Skin of body (tissue), 2 donors: ENCODE measurements around the gene IL7R. TPM values are rescaled to one million over a fixed set of nuclear protein-coding genes. Genes with fewer than 3 reads are reported as not detected.

Experiments
- DNase-seq: peaks from one replicate; lab custom pipeline; 2025; lab: John Stamatoyannopoulos, UW
- total RNA-seq: library from RNA; depleted of rRNA; stranded (reverse); fragments of >200 nt; gene quantifications from one replicate; pipeline ENCODE4 v1.2.3, GENCODE V29; 2014

Gene IL7R, protein sequence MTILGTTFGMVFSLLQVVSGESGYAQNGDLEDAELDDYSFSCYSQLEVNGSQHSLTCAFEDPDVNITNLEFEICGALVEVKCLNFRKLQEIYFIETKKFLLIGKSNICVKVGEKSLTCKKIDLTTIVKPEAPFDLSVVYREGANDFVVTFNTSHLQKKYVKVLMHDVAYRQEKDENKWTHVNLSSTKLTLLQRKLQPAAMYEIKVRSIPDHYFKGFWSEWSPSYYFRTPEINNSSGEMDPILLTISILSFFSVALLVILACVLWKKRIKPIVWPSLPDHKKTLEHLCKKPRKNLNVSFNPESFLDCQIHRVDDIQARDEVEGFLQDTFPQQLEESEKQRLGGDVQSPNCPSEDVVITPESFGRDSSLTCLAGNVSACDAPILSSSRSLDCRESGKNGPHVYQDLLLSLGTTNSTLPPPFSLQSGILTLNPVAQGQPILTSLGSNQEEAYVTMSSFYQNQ
- total RNA-seq, result 2.0 TPM

DNA sequence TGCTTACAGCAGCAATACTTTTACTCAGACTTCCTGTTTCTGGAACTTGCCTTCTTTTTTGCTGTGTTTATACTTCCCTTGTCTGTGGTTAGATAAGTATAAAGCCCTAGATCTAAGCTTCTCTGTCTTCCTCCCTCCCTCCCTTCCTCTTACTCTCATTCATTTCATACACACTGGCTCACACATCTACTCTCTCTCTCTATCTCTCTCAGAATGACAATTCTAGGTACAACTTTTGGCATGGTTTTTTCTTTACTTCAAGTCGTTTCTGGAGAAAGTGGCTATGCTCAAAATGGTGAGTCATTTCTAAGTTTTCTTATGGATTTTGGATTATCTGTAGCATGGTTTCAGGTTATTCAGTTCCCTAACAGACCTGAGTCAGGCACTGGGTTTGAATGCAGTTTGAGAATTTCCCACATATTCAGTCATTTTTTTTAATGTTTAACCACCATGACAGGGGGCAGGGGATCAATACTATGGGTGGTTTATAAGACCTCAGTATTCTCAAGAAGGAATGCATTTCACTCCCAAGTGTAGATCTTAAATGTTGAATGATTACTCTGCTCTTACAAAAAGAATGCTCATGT lies at the start of gene IL7R:
Gene IL7R (plus strand): TSS at position 127 of the 587 bp plus-strand sequence. CDS start 87 bp downstream, at position 214.
- no peak for DNase-seq

DNA sequence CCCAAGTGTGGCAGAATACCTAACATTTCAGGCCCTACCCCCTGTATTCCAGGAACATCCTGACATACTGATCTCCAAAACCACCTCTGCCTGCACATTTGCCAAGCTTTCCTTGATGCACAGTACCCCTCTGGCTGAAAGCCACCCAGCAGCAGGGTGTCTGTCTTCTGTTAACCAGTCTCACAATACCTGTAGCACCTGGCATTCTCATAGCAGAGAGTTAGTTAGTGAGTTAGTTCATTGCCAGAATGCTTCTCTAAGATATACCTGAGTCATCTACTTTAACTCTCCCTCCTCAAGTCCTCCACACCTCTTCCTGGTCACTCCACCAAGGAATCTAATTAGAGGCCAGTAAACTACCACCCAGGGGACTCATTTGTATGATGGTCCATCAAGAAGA lies 46.1 kb upstream of the IL7R start:
- DNase-seq, result no peak

DNA sequence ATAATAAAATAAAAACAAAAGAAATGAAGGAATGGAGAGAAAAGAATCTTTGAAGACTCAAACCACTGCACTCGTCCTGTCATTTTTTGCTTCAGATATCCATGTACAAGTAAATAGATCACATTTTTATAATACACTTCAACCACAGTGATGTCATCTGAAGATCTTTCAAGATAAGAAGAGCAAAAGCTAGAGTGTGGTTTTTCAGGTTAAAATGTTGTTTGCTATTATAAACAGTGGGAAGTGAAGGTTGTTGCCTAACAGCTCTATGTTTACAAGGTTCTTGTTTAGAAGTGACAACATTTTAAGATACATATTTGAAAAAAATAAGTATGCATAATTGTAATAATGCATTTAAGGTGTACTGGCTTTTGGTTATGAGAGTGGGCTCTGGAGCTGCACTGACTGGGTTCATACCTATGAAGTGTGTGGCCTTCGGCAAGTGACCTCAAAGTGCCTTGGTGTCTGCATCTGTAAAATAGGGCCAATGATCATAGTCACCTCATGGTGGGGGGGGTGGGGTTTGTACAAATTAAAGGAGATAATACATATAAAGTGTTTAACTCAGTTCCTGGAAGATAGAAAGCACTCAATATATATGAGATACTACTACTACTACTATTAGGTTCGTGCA lies 45.5 kb upstream of the IL7R start:
- no peak for DNase-seq

DNA sequence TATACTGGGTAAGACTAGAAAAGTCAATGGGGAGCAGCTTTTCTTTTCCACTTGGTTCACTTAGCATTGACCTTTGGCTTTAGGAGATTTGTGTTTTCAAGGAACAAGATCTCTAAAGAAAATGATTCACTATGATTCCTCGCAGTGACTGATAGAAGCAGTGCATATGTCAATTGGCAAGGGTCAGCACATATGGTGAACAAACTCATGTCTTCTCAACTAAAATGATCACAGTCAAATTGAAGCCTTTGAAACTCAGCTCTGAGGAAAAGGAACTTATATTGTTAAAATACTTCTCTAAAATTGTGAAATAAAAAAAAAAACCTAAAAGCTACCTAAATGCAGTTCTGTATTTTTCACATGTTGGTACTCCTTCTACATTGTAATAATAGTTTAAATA lies 43.2 kb upstream of the IL7R start:
- no peak for DNase-seq

DNA sequence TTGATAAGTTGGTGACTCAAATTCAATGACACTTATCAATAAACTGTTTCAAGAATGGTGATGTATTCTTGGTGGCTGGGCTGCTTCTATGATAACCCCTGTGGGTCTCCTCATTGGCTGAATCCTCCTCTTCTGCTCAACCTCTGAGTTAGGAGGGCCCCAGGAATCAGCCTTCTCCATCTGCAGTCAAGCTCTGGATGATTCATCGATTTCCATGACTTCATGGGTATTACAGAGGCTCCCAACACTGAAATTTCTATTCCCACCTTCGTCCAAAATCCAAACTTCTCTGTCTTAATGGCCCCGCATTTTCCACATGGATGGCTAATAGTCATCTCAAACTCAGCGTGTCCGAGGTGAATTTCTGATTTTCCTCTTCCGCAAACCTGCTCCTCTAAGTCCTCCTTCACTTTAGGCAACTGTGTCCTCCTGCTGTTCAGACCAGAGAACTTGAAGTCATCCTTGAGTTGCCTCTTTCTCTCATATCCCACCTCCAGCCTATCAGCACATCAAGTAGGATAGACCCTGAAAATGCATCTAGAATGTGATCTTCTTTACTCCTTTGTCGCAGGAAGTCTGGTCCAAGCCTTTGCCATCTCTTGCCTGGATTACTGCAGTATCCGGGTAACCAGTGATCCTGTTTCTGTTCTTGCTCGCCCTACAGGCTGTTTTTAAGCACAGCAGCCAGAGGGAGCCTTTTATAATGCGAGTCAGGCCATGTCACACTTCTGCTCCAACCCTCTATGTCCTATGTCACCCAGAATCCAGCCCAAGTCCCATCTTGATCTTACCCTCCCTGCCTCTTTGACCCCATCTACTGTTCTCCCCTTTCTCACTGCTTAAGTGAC lies 41.4 kb upstream of the IL7R start:
- DNase-seq, result no peak

DNA sequence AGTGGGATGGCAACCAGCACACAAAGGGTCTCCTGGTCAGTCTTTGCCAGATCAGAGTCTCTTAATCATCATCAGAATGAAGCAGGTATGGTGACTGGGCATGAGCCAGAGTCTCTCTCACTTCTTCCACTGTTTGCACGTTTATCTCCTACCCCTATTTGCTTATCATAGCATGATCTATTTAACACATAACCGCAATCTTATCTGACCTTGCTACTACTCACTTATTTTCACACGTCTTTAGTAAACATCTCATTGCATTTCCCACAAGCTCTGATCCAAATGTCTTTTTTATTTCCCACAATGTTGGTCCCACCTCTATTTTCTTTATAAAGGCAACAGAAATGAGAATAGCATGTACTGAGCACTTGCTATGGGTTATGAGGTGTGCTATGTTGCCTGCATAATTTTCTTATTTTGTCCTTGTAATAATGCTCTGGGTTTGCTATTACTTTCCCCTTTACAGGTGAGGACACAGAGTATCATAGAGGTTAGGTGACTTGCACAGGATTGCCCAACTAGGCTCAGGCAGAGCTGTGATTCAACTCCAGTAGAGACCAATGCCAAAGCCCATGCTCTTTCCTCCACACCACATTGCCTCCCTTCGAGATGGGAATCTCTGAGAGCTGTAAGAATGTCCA lies 39.7 kb upstream of the IL7R start:
- DNase-seq, result no peak

DNA sequence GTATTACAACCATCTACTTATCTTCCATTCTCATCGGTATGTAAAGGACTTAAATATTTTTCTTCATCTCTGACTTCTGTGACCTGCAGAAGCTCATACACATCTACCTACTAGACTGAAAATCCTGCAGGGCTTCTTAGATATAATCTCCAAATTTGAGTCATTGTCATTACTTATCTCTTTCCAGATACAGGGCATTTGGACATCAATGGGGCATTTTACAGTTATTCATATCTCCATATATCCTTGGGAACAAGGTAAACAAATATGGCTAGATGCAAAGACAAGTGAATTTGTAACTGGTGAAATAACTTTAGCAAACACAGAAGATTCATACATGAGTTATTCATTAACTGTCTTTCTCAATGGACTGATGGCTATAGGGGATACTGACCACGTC lies 37.7 kb upstream of the IL7R start:
- no peak for DNase-seq

DNA sequence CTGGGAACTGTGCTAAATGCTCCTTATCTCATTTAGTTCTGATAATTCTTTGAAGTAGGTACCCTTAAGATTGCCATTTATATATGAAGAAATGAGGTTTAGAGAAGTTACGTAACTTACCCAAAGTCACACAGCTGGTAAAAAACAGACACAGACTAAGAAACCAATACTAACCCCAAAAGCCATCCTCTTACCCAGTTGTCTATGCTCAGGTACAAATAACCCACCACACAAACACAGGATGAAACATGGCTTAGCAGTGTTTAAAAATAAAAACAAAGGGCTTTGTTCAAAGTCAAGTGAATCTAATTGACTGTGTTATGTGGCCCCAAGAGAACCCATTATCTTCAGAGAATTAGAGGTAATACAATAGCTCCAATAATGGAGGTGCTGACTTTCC lies 37.0 kb upstream of the IL7R start:
- DNase-seq, result no peak

DNA sequence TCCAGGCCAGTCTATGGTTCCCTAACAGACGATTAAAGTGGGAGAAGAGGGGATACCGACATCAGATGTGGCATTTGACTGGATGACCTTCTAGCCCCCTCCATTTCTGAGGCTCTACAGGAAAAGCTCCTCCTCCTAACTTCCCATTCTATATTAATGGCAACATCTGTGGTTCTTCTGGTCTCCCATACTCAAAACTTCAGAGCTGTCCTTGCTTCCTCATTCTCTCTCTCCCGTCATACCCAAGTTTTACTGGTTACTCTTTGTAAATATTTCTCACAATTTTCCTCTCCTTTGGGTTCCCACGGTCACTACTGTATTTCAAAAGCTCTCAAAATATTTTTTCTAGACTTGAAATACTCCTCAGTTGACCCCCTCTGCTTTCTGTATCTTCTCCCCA lies 36.0 kb upstream of the IL7R start:
- no peak for DNase-seq

DNA sequence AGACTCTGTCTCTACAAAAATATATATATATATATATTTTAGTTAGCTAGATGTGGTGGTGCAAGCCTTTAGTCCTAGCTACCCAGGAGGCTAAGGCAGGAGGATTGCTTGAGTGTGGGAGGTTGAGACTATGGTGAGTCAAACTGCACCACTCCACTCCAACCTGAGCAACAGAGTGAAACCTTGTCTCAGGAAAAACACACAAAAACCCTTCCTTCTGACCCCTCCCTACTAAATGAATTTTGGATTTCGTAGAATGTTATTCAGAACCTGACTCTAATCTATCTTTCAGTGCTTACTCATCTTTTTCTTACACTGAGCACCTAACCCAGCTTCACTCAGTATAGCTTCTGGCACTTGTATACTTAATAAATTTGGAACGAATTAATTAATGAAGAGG lies 35.2 kb upstream of the IL7R start:
- DNase-seq, result no peak

DNA sequence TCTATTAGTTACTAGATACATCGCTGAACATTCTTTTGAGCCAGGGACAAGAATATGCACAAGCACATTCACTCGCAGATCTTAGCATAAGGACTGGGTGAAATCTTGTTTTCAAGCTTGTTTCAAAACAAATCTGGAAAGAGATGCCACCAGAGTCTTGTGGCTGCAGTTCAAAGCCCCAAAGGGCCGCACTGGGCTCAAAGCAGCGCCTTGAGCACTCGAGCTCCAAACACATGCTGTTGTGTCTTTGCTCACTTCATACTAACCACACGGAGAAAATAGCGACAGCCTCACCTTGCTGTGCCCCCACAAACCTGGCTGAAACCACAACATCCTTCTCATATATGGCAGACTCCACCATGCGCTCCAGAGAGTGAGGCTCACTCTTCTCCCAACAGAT lies 34.2 kb upstream of the IL7R start:
- no peak for DNase-seq

DNA sequence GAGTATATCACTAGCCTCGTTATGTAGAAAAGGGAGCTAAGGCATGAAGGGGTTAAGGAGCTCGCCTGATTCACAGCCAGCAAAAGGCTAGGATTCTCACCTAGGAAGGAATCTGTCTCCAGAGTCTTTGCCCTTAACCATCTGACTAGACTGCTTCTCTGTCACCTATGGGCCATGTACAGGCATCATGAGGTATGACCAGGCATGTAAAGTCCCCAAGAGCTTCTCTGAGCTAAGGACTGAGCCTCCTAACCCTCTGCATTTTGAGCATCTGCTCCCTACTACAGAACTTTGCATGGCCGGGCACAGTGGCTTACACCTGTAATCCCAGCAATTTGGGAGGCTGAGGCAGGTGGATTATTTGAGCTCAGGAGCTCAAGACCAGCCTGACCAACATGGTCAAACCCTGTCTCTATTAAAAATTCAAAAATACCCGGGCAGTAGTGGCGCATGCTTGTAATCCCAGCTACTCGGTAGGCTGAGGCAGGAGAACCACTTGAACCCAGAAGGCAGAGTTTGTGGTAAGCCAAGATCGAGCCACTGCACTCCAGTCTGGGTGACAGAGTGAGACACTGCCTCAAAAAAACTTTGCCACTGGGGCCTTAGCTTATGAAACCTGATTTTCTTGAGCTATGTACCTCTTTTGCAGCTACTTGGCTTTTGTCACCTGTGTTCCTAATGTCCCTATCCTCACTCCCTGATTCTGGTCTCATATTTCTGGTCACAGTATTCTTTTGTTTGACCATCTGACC lies 33.2 kb upstream of the IL7R start:
- DNase-seq, result no peak

DNA sequence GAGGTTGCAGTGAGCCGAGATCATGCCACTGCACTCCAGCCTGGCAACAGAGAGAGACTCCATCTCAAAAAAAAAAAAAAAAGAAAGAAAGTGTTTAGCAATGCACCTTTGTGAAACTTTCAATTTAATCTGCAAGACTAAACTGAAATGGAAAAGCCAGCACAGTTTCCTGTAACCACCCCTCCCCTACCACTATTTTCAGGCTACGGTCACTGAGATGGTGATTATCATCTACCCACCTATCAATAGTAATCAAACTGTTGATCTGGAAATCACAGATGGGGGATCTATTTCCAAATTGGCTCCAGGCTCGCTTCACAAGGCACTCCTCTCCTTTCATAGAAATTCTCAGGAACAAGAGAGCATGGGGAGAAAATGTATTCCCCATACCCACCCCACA lies 30.6 kb upstream of the IL7R start:
- no peak for DNase-seq

DNA sequence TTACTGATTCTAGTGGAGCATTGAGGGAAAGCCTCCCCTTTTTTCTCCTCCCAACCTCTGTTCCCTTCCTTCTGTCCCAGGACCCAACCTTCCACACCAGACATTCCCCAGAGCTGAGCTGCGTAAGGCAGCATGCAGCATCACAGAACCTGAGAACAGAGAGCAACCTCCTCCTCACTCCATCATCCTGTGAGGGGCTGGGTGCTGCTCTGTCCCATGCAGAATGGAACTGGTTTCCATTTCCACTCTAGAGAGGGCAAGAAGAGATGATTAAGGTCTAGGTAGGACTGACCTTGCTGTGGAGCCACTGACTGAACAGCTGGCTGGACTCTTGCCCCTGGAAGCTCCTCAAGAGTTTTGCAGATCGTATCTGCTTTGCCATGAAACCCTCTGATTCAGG lies 30.1 kb upstream of the IL7R start:
- no peak for DNase-seq

DNA sequence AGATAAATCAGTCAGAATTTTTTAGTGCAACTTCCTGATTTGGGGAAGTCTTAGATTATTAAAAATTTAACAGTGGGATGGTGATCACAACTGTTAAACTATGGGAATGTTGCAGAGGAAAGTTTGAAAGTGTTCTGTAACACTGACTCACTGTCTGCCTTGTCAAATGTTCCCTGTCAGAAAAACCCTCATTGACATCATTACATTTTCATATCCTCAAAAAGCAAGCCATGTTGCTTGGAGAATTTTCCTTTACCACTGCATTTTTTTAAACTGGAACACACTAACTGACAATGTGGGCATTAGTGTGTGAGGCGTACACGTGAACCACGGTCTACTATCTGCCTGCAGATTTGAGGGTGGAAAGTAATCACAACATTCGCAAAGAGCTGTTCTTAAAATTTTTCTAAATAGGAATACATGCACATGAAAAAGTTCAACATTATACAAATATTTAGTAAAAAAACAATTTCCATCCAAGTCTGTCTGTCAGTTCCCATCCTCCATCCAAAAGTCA lies 28.6 kb upstream of the IL7R start:
- no peak for DNase-seq

DNA sequence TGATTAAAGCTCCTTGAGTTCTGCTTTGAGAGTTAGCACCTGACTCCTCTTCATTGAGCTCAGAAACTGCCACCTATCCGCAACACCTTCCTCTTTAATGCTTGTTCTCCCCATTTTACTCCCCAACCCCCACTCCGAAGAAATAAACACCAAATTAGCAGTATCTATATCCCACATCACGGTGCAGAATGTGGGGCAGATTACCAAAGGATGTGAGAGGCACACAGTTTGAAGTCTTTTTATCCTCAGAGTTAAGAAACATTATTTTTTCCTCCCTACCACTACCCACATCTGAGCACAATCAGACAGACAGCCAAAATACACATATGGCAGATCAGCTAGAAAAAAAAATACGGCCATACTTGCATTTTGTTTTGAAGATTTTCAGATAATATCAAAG lies 26.1 kb upstream of the IL7R start:
- no peak for DNase-seq

DNA sequence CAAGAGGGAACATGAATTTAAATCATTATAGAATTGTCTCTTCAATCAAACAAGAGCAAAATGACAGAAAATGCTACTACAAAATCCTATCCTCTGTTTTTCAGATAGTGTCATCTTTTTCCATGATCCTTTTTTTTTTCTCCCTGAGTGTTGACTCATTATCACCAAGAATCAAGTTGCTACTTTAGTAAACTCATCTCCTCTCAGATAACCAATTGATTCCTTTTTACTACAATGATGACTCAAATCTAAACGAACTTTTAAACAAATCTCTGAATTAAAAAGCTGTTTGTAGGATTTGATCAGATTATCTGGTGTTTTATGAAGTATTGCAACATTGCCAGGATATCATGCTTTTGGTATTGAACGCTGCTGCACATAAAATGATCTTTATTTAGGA lies 23.9 kb upstream of the IL7R start:
- no peak for DNase-seq

DNA sequence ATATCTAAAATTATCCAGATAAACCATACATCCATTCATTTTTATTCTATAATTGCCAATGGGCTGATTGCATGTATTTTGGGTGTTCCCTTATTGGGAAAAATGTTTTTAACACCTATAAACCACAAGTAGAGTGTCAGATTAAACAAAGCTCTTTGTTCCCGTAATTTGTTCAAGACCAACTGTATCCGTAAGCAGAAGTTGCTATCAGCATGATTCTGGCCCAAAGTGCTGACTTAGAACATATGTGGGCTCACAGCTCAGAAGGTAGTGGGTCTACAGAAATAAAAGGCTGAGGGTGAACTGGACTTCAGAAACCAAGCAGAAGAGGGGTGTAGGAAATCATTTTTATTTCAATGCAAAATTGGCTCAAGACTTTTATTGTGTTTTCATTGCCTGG lies 23.5 kb upstream of the IL7R start:
- DNase-seq, result no peak

DNA sequence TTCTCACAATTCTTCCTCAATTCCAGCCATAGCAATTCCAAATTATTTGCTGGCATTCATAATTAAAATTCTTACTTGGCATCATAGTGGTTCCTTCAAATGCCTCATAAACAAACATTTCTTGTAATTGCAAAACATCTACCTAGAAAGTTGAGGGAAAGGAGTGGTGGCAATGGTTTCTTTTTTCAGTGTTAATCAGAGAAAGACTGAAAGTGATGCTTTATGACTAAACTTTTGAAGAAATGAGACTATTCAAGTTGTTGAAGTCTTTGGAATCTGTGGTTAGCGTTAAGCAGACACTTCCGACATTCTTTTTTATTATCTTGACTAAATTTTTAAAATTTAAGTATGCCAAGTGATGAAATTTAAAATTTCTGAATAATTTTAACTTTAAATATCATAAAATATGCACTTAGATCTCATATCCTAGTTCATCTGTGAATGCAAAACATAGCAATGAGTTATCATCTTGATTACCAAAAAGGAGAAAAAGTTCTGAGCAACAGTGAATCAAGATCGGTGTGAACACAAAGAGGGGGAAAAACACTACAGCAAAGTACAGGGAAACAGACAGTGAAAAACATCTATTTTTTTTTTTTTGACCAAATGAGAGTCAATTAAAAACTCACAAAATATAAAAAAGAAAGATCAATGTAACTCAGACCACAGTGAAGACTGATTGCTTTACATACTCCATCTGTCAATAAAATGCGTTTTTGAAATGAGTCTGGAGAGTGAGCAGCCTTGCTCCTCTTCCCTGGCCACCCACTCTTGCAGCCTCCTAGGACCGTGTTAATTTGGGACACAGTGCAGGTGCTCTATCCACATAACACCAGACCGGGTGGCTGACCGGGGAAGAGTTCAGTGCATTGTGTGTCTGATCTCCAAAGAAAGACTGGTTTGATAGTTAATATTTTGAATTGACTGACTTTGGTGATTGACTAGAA lies 20.6 kb upstream of the IL7R start:
- no peak for DNase-seq
